ENCODE data around the gene VSX1.

Gene VSX1

DNA sequence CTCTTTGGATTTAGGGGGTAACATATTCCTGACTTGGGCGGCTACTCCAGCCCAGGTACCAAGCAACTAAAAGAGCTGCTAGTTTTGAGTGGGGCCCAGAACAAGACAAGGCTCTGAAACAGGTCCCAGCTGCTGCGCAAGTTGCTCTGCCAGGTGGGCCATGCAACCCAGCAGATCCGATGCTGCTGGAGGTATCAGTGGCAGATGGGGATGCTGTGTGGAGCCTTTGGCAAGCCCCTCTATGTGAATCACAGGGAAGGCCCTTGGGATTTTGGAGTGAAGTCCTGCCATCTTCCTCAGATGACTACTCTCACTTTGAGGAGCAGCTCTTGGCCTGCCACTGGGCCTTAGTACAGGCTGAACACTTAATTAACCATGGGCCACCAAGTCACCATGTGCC lies 43.7 kb upstream of the VSX1 start:
- no peak for TF ChIP-seq ZFX (IDR thresholded peaks at IDR 0.05; ENCODE audit: borderline replicate concordance)
- TF ChIP-seq, protein P1, sequence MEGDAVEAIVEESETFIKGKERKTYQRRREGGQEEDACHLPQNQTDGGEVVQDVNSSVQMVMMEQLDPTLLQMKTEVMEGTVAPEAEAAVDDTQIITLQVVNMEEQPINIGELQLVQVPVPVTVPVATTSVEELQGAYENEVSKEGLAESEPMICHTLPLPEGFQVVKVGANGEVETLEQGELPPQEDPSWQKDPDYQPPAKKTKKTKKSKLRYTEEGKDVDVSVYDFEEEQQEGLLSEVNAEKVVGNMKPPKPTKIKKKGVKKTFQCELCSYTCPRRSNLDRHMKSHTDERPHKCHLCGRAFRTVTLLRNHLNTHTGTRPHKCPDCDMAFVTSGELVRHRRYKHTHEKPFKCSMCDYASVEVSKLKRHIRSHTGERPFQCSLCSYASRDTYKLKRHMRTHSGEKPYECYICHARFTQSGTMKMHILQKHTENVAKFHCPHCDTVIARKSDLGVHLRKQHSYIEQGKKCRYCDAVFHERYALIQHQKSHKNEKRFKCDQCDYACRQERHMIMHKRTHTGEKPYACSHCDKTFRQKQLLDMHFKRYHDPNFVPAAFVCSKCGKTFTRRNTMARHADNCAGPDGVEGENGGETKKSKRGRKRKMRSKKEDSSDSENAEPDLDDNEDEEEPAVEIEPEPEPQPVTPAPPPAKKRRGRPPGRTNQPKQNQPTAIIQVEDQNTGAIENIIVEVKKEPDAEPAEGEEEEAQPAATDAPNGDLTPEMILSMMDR (IDR thresholded peaks at IDR 0.05), result no peak
- no peak overlapping the region for H3K27ac ChIP-seq

DNA sequence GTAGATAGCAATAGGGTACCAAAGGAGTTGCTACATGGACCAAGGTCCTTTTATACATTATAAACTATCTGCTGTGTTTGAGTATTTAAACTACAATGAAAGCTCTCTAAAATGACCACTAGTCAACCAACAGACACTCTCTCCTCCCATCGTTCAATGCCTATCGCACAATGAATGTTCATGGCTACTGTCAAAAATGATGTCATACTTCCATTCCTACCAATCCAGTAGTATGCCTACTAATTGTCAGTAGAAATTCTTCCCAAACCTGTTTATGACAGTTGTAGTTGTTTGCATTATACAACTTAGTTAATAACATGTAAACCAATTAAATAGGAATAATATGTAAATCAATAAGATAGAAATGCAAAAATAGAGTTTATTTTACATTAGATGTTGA lies 39.0 kb upstream of the VSX1 start:
- no peak for TF ChIP-seq ZFX (IDR thresholded peaks at IDR 0.05; ENCODE audit: borderline replicate concordance)
- TF ChIP-seq, protein P1 (IDR thresholded peaks at IDR 0.05), result no peak
- no peak overlapping the region for H3K27ac ChIP-seq

DNA sequence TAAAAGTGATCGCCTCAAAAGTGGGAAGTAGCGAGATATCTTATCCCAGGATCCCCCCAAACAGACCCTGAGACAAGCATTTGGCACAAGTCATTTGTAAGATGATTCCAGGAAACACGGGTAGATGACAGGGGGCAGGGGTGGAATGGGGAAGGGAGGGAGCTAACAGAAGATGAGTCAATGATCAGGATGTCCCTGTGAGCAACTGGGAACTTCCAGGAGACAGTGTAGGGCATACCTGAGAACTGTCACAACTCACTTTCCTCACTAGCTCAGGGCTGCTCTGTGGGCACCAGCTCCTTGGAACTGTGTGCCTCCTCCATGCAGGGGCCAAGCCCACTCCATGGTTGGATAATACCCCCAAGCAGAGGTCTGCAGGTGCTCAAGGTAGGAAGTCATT lies 38.5 kb upstream of the VSX1 start:
- TF ChIP-seq, protein P1 (IDR thresholded peaks at IDR 0.05), result no peak
- TF ChIP-seq ZFX (IDR thresholded peaks at IDR 0.05; ENCODE audit: borderline replicate concordance), result no peak

DNA sequence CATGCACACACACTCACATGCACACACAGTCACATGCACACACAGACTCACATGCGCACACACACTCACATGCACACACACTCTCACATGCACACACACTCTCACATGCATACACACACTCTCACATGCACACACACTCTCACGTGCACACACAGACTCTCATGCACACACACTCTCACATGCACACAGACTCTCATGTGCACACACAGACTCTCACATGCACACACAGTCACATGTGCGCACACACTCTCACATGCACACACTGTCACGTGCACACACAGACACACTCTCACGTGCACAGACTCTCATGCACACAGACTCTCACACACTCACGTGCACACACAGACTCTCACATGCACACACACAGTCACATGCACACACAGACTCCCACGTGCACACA lies 36.6 kb upstream of the VSX1 start:
- TF ChIP-seq ZFX (IDR thresholded peaks at IDR 0.05; ENCODE audit: borderline replicate concordance), result no peak
- TF ChIP-seq, protein P1 (IDR thresholded peaks at IDR 0.05), result no peak
- no peak overlapping the region for H3K27ac ChIP-seq

More for the DNA sequence above, 38.5 kb upstream of the VSX1 start:
- H3K27ac ChIP-seq, result no peak overlapping the region

DNA sequence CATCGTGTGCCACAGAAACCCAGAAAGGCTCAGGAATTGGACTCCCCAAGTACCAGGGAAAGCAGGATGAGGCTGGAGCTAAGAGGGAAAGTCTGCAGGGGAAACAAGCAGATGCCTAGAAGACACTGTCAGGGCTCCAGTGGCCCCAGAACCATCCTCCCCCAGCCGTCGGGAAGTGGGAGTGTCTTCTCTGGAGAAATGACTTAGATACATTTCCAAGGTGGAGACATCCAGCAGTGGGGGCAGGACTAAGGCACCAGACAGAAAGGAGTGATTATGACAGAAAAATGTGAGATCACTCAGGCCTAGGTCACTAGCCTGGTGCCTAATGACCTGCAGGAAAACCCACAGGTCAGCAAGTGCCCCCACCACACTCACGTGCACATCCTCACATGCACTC lies 36.0 kb upstream of the VSX1 start:
- no peak overlapping the region for H3K27ac ChIP-seq
- TF ChIP-seq, protein P1 (IDR thresholded peaks at IDR 0.05), result no peak

DNA sequence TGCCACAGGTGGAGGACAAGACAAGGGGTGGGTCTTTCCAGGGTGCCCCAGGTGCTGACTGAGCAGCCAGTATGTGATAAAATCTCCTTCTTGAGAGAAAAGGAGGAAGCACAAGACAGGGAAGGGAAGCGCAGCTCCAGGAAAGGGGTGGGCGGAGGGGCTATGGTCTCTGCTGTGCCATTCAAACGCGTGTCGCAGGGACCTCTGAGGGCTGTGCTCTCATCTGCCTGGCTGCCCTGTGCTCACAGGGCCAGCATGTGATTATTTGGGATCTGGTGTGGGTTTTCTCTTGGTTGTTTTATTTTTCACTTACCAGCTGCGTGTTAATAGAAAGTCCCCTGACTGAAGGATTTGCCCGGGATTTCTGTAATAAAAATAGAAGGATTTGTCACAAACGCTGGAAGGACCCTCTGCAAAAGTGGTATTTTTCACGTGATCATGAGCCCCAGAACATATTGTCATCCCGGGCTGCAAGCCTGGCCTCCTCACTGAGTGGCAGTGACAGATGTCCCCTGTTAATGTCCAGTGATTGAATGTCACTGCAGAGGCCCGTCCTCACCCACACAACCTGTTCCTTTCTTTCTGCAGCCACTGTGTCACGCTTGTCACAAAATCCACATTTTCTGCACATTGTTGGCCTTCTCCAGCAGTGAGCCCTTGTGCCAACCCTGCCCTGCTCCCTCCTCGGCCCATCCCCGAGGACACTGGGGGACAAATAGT lies 35.0 kb upstream of the VSX1 start:
- H3K27ac ChIP-seq, result no peak overlapping the region
- TF ChIP-seq, protein P1 (IDR thresholded peaks at IDR 0.05), result no peak
- TF ChIP-seq ZFX (IDR thresholded peaks at IDR 0.05; ENCODE audit: borderline replicate concordance), result no peak

DNA sequence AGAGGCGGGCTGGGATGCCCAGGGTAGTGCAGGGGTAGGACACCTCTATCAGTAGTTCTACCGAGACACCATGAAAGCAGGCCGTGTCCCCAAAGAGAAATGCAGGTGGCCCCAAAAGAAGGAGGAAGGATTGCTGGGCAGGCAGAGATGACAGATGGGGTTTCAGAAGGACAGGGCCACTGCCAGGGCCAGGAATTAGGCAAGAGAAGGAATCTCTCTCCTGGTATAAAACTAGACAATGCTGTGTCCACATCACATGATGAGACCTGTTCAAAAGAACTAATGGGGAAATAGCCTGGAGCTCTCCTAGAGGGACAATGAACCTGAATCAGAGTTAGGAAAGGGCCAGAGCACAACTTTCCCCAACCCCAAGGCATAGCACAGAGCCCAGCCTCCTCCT lies 21.6 kb upstream of the VSX1 start:
- TF ChIP-seq ZFX (IDR thresholded peaks at IDR 0.05; ENCODE audit: borderline replicate concordance), result no peak
- TF ChIP-seq, protein P1 (IDR thresholded peaks at IDR 0.05), result no peak

More for the DNA sequence above, 21.6 kb upstream of the VSX1 start:
- no peak overlapping the region for H3K27ac ChIP-seq

Data from 22Rv1 (cell line).